GM23248 (cell line): ENCODE measurements around the gene TMEM8B.

ENCODE experiments used
- EZH2 ChIP-seq: fragments of 200-600 bp; sonication (generic); IDR thresholded peaks from 2 replicates; pipeline ENCODE4 v1.6.1; 2018; ENCODE audit warnings: antibody characterized with exemption, mild to moderate bottlenecking; ENCODE audit not compliant: insufficient read depth, poor library complexity, severe bottlenecking
- EZH2phosphoT487 ChIP-seq: fragments of 200-600 bp; sonication (generic); IDR thresholded peaks from 2 replicates; pipeline ENCODE4 v1.6.1; 2018; ENCODE audit warnings: antibody characterized with exemption, moderate library complexity, mild to moderate bottlenecking, low read depth; ENCODE audit not compliant: insufficient read depth

- TF ChIP-seq EZH2 (no peak), EZH2phosphoT487 (no peak)
Observed at GRCh38 chr9:35909687-35910612, 80.9 kb downstream of the TMEM8B start.
